Neutrophil (primary cell): ENCODE data around the gene KIFC3.

Source experiments
- H3K27ac ChIP-seq: fragments of 200-600 bp; sonication (generic); 2 replicates; pipeline ENCODE4 v1.5.1; 2016; ENCODE audit warnings: mild to moderate bottlenecking, moderate library complexity
- H3K27me3 ChIP-seq: fragments of 200-600 bp; sonication (generic); 2 replicates; pipeline ENCODE4 v1.6.0; 2016; ENCODE audit warnings: mild to moderate bottlenecking
- H3K36me3 ChIP-seq: fragments of 200-600 bp; sonication (generic); 2 replicates; pipeline ENCODE4 v1.5.1; 2017
- H3K4me1 ChIP-seq, 2 experiments: fragments of 200-600 bp in 1 of 2; sonication (generic) in 1 of 2; 1 replicate in 1 of 2; 2 replicates in 1 of 2; pipeline versions ENCODE4 v1.5.1 to v1.6.1; 2013 to 2016; ENCODE audit warnings: low read depth in 1 of 2, low read length in 1 of 2, mild to moderate bottlenecking in 1 of 2, moderate library complexity in 1 of 2; ENCODE audit not compliant: control insufficient read depth in 1 of 2, insufficient read depth in 1 of 2
- H3K4me3 ChIP-seq, 2 experiments: fragments of 200-600 bp in 1 of 2; sonication (generic) in 1 of 2; 1 replicate in 1 of 2; 2 replicates in 1 of 2; pipeline ENCODE4 v1.5.1; 2013 to 2016; ENCODE audit warnings: low read depth in 1 of 2, low read length in 1 of 2, mild to moderate bottlenecking in 1 of 2, moderate library complexity in 1 of 2
- H3K9me3 ChIP-seq: fragments of 200-600 bp; sonication (generic); 2 replicates; pipeline ENCODE4 v1.5.1; 2016
- CTCF ChIP-seq: fragments of 200-600 bp; sonication (generic); IDR thresholded peaks from 2 replicates; pipeline ENCODE4 v1.5.1; 2016; ENCODE audit warnings: antibody characterized with exemption

KIFC3 gene

DNA sequence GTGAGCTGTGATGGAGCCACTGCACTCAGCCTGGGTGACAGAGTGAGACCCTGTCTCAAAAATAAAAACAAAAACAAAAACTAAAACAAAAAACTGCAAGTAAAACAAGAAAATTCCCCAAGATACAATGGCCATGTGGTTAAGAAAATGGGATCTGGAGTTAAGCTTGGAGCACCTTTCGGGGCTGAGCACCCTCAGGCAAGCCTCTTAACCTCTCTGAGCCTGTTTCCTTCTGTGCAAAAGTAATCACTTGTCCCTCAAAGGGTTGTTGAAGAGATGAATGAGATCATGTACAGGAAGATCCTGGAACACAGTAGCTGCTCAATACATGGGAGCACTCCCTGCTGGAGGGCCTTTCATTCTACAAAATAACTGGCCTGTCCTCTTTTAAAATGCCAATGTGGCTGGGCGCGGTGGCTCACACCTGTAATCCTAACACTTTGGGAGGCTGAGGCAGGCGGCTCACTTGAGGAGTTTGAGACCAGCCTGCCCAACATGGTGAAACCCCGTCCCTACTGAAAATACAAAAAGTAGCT lies 19.8 kb upstream of the KIFC3 start:
- no peak for TF ChIP-seq CTCF
- Histone ChIP-seq H3K27me3 (peaks cover 4% of the 10 kb centered on the region), H3K4me1 (peaks cover 0 to 9% of the 10 kb centered on the region in 2 experiments), H3K9me3 (no peaks in the 10 kb centered on the region), H3K4me3 (no peak overlapping the region), H3K36me3 (no peaks in the 10 kb centered on the region), H3K27ac (no peak overlapping the region)

GRCh38 chr16:57821149-57821971 lies 19.1 kb upstream of the KIFC3 start:
- Histone ChIP-seq H3K9me3 (no peaks in the 10 kb centered on the region), H3K4me1 (peaks cover 0 to 13% of the 10 kb centered on the region in 2 experiments), H3K36me3 (no peaks in the 10 kb centered on the region), H3K4me3 (no peak overlapping the region), H3K27ac (no peak overlapping the region), H3K27me3 (peaks cover 11% of the 10 kb centered on the region)
- TF ChIP-seq CTCF, result no peak

DNA sequence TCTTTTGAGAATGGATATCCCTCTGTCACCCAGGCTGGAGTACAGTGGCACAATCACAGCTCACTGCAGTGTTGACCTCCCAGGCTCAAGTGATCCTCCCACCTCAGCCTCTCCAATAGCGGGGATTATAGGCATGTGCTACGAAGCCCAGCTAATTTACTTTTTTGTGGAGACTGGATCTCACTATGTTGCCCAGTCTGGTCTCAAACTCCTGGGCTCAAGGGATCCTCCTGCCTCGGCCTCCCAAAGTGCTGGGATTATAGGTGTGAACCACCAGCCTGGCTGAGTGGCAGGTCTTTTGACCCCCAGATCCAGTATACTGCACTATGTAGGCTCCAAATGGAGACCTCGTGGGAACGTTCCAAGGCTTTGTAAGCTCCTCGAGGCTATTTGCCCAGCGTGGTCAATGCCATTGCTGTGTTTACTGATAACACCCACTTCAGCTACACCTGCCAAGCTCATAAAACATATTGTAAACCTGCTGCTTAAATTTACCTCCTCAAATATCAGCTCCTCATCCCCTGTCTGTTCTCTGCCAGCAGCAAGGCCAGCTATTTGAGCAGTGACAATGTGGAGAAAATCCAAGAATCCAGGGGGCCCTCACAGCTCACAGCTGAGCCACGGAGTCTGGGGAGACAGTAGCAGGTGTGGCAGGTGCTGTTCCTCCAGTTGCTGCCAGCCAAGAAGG lies 16.2 kb upstream of the KIFC3 start:
- Histone ChIP-seq H3K27me3 (peaks cover 21% of the 10 kb centered on the region), H3K9me3 (no peaks in the 10 kb centered on the region), H3K4me3 (no peak overlapping the region), H3K36me3 (no peaks in the 10 kb centered on the region), H3K27ac (no peak overlapping the region), H3K4me1 (peaks cover 7 to 21% of the 10 kb centered on the region in 2 experiments)
- no peak for TF ChIP-seq CTCF

- Histone ChIP-seq H3K36me3 (no peaks in the 10 kb centered on the region), H3K9me3 (no peaks in the 10 kb centered on the region), H3K4me1 (peaks cover 7 to 21% of the 10 kb centered on the region in 2 experiments), H3K27me3 (peaks cover 22% of the 10 kb centered on the region), H3K27ac (no peak overlapping the region), H3K4me3 (no peak overlapping the region)
- no peak for TF ChIP-seq CTCF
Observed at GRCh38 chr16:57817680-57818079, 15.4 kb upstream of the KIFC3 start.

DNA sequence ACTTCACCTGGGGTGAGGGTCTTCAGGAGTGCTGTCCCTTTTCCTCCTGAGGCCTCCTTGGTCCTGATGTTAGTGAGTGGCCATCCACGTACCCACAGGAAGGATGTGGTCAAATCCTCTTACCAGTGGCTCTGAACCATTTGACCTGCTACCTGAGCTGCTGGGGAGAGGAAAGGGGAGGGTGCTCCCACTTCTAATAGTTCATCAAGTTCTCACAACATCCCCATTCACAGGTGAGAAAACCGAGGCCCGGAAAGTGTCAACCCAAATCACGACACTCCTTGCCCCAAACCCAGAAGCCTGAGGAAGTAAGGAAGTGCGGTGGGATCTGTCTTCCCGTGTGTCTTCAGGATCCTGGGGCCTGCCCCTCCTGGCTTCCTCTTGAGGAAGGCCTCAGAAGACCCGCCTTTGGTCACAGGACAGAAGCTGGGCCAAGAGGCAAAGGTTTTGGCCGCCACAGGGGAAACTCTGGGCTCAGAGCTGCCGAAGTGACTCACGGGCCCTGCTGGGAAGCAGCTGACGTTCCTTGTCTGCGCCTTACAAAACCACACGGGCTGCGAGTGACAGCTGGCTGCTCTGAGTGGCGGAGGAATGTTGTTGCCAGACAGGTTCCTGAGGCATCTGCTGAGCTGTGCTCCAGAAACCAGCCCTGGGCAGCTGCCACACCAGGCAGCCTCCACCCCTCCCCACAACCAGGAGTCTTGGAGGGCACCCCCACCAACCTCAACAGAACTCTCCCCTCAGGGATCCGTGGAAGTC lies 13.9 kb upstream of the KIFC3 start:
- H3K4me1 ChIP-seq, result peaks cover 10 to 19% of the 10 kb centered on the region in 2 experiments
- no peaks in the 10 kb centered on the region for H3K36me3 ChIP-seq
- H3K27me3 ChIP-seq, result peaks cover 22% of the 10 kb centered on the region
- H3K4me3 ChIP-seq, result no peak overlapping the region
- no peaks in the 10 kb centered on the region for H3K9me3 ChIP-seq
- TF ChIP-seq CTCF, result no peak
- H3K27ac ChIP-seq, result peak overlapping the region; percentile 31
